ENCODE results near the gene NIP7.

NIP7 gene

DNA sequence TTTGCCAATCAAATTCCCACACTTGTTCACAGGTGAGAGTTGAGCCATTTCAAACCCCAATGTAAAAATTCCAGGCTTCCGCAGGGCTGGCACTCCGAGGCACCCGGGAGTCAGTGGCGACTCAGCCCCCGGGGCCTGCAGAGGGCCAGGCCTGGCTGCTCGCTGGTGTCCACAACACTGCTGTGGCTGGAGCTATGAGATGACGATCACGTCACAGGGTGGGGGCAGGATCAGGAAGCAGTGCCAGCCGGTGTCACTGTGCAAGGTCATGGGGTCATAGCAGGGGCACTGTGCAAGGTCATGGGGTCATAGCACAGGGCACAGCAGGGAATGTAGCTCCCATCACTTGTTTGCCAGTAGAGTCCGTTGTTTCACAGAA is 20.7 kb upstream of the NIP7 start:
- DNase-seq (ENCODE audit: low read depth, low spot score) = no peak

GRCh38 chr16:69319381-69319780 is 20.2 kb upstream of the NIP7 start:
- DNase-seq (ENCODE audit: low read depth, low spot score) = no peak

DNA sequence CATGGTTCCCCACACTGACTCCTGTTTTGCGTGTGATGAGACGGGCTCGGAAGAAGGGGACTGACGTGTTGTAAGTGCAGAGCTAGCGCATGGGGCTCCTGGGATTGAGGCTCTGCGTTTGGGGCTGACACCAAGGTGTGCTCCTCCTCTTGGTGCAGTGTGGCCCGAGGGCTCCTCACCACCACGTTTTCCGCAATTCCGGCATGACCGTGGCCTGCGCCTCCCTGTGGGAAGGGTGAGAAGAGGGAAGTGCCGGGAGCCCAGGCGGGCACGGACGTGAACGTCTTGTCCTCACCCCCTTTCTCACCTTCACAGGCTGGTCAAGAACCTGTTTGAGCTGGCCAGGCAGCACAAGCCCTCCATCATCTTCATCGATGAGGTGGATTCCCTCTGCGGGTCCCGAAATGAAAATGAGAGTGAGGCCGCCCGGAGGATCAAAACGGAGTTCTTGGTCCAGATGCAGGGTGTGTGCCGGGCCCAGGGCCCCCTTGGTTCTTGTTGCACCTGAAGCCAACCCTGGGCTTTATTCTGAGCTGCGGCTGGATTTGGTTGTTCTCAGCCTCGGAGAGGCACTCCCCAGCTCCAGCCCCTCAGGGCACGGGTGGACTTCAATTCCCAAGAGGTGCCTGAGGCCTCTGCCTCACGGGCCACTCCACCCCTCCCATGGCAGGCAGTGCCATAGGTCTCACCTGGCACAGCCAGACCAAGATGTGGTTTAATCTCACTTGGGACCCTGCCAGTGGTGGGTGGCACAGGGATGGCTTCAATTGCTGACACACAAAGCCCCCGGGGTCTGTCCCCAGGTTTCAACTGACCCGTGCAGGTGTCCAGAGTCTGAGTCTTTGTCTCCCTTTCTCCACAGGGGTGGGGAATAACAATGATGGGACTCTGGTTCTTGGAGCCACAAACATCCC is 19.5 kb upstream of the NIP7 start:
- DNase-seq (ENCODE audit: low read depth, low spot score) = no peak

DNA sequence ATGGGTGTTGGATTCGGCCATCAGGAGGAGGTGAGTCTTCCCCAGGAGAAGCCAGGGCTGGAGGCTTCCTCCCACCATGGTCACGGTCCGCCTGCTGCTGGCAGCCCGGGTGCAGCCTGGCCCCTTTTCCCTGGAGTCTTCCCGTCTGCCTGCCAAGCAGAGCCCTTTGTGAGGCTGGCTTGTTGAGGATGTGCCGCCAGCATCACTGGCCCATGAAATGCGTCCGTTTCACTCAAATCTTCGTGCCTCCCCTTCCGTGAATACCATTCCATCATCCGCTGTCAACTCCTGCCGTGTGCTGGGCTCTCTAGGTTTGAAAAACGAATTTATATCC is 18.9 kb upstream of the NIP7 start:
- DNase-seq (ENCODE audit: low read depth, low spot score) = no peak

DNA sequence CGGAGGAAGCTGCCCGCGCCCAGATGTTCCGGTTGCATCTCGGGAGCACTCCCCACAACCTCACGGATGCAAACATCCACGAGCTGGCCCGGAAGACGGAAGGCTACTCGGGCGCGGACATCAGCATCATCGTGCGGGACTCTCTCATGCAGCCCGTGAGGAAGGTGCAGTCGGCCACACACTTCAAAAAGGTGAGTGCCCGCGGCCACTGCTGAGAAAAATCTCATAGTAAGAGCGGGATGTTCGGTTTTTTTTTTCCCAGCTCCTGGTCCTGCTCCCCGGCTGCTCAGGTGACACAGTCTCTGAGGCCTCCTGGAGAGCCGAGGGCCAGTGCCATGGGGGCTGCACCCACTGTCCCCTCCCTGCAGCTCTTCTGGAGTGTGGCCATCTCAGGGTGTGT is 18.5 kb upstream of the NIP7 start:
- no peak for DNase-seq (ENCODE audit: low read depth, low spot score)

DNA sequence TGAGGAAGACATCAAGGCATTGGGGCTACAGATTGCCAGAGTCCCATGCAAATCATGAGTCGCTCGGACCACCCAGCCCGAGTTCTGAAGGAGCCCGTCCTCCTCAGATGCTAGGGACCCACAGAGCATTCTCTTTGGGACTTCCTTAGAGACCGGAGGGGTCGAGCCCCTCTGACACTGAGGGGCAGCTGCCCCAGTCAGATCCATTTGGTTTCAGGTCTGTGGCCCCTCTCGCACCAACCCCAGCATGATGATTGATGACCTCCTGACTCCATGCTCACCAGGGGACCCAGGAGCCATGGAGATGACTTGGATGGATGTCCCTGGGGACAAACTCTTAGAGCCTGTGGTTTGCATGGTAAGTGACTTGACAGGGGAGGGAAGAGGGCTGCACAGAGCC is 17.2 kb upstream of the NIP7 start:
- DNase-seq (ENCODE audit: low read depth, low spot score) = no peak

- DNase-seq (ENCODE audit: low read depth, low spot score) = no peak
These were observed 16.2 kb upstream of the NIP7 start for GRCh38 chr16:69323415-69323814.

GRCh38 chr16:69324013-69324531 is 15.5 kb upstream of the NIP7 start:
- DNase-seq (ENCODE audit: low read depth, low spot score) = no peak

- no peak for DNase-seq (ENCODE audit: low read depth, low spot score)
These were observed 14.9 kb upstream of the NIP7 start for GRCh38 chr16:69324585-69325253.

DNA sequence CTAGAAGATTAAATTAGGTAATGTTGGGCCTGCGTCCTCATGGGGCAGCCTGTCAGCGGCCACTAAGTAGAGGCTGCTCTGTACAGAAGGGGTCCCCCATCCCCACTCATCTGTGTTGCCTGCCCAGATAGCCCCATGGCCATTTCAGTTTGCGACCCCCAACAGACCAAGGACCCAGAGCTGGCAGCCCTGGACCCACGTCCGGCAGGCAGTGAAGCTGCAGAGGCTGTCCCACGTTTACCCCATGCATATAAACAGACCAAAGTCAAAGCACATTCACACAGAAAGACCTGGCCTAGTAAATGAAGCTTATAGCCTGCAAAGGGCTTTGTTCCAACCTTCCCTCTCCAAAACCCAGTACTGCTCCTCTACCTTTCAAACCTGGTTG is 13.8 kb upstream of the NIP7 start:
- DNase-seq (ENCODE audit: low read depth, low spot score) = no peak

DNA sequence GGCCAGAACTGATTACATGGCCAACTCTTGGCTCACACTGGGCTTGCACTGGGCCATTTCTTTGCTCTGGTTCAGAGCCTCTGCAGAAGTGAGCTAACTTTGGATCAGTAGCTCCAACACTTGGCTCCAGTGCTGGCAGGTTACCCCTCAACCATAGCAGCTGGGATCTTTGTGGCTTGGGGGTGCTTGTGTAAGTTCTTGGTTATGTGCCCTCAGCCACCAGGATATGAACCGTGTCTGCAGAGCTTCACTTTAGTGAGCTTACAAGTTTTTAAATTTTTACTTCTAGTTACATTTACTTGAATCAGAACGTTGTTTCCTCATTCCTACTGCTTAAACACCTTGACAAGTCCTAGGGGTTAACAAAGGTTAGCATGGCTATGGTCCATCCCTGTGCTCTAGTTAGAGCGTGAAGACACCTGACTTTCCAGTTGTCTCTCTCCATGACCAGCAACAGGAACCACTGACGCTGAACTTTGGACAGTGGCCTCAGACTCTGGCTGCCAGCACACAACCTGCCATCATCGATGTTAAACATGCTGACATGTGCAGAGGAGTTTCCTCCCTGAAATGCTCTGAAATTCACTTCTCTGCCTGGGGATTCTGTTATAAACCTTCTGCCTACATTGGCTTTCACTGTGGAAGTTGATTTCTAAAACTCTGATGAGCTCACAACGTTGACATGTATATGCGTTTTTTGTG is 13.2 kb upstream of the NIP7 start:
- DNase-seq (ENCODE audit: low read depth, low spot score) = no peak

- DNase-seq (ENCODE audit: low read depth, low spot score) = no peak
These were observed 11.8 kb upstream of the NIP7 start for GRCh38 chr16:69327585-69328310.

GRCh38 chr16:69328854-69329316 is 10.7 kb upstream of the NIP7 start:
- DNase-seq (ENCODE audit: low read depth, low spot score) = no peak

DNA sequence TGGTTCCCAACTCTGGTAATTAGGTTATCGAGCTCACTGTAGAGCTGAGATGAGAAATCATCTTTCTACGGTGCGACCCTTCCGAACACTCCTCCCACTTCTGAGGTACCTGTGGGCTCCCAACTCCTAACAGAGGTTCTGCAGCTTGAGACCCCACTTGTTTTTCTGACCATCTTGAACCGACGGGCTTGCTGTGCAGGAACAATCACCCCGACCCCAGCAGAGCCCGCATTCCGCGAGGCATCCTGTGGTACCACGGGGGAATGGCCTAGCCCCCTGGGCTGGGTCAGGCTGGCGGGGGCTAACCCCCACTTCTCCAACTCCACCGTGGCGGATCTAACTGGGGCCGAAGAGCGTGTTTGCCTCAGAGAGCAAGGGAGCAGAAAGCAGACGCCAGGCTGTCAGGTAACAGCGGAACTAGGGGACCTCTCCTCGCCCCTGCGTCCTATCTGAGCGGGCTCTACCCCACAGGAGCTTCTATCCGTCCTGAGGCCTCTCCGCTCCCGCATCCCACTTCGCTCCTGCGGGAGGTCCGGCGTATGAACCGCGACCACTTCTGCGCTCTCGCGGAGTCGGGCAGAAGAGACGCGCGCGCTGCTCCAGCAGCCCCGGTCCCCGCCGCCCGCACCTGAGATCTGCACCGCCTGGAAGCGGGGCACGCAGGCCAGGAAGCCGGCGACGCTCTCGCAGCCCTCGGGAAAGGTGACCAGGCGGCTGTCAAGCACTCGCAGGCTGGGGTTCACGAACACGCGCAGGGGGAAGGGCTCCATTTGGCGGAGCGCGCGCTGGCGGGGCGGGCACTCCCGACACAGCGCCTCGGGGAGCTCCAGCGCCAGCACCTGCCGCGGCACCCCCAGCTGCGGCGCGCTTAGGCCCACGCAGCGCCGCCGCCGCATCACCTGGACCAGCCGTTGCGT is 9.9 kb upstream of the NIP7 start:
- no peak for DNase-seq (ENCODE audit: low read depth, low spot score)

GRCh38 chr16:69330286-69331109 is 9.1 kb upstream of the NIP7 start, which contains the start of gene PDF:
Gene PDF, minus strand, starts transcription at chr16:69330588. Its CDS starts 18 bp downstream, at chr16:69330570.
- peak; percentile 71 for DNase-seq (ENCODE audit: low read depth, low spot score)

- DNase-seq (ENCODE audit: low read depth, low spot score) = no peak
These were observed 4.9 kb upstream of the NIP7 start for GRCh38 chr16:69334696-69335095.

DNA sequence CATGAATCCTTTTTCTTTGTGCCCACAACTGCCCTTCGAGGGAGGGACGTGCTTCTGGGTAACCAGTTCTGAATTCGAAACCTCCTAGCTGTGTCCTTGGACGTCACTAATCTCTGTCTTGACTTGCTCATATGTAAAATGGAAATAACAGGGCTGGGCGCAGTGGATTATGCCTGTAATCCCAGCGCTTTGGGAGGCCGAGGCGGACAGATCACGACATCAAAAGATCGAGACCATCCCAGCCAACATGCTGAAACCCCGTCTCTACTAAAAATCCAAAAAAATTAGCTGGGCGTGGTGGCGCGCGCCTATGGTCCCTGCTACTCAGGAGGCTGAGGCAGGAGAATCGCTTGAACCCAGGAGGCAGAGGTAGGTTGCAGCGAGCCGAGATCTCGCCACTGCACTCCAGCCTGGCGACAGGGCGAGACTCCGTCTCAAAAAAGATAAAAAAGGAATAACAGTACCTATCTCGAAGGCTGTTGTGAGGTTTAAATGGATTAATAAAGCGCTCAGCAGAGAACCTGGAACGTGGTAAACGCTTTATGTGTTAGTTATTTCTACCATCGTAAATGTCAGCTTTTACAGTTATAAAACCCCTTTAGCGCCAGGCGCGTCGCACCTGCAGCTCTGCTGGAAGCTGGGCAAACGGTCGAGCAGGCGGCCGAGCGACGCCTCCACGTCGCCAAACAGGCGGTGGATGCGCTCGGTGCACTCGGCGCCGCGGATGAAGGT is 849 bp upstream of the NIP7 start:
- DNase-seq (ENCODE audit: low read depth, low spot score) = no peak

GRCh38 chr16:69340095-69340644 is 598 bp downstream of the NIP7 start:
- no peak for DNase-seq (ENCODE audit: low read depth, low spot score)

- no peak for DNase-seq (ENCODE audit: low read depth, low spot score)
These were observed 4.6 kb downstream of the NIP7 start for GRCh38 chr16:69344171-69344570.

Data from activated CD4-positive, CD25-positive, alpha-beta regulatory T cell treated with anti-CD3 and anti-CD28 coated beads, Interleukin-2, amount 50 U/mL, for 16 hours (primary cell).